Measurements from ENCODE around the gene MAD1L1.
"Not testable (repeated sequence)": the region's sequence is repeated elsewhere in the genome, so short reads cannot be mapped to it uniquely, and the experiment has no call there.

The MAD1L1 gene

GRCh38 chr7:2232766-2233520 lies at the start of gene MAD1L1:
Gene MAD1L1, minus strand, starts transcription at chr7:2232945. Its CDS starts 2,812 bp downstream, at chr7:2230133.
- H3K27ac Mint-ChIP-seq = peak within 1 kb of the TSS; percentile 72
- peaks cover 34% of the 10 kb centered on the region for H3K4me1 Mint-ChIP-seq
- H3K27me3 Mint-ChIP-seq = no peaks in the 10 kb centered on the region
- H3K36me3 Mint-ChIP-seq = peaks cover 4% of the 10 kb centered on the region
- H3K4me3 Mint-ChIP-seq = peak within 1 kb of the TSS; percentile 95
- no peaks in the 10 kb centered on the region for H3K9me3 Mint-ChIP-seq

GRCh38 chr7:2282185-2282751 lies 49.5 kb upstream of the MAD1L1 start:
- H3K9me3 Mint-ChIP-seq = no peaks in the 10 kb centered on the region
- no peak overlapping the region for H3K4me3 Mint-ChIP-seq
- H3K36me3 Mint-ChIP-seq = peaks cover 1% of the 10 kb centered on the region
- H3K27me3 Mint-ChIP-seq = no peaks in the 10 kb centered on the region
- H3K4me1 Mint-ChIP-seq = peaks cover 4% of the 10 kb centered on the region
- no peak overlapping the region for H3K27ac Mint-ChIP-seq

GRCh38 chr7:2281541-2281940 lies 48.8 kb upstream of the MAD1L1 start:
- no peak overlapping the region for H3K4me3 Mint-ChIP-seq
- no peak overlapping the region for H3K27ac Mint-ChIP-seq
- H3K27me3 Mint-ChIP-seq = no peaks in the 10 kb centered on the region
- no peaks in the 10 kb centered on the region for H3K9me3 Mint-ChIP-seq
- H3K36me3 Mint-ChIP-seq = peaks cover 1% of the 10 kb centered on the region
- H3K4me1 Mint-ChIP-seq = peaks cover 4% of the 10 kb centered on the region

- Mint-ChIP-seq H3K27ac (no peak overlapping the region), H3K36me3 (peaks cover 1% of the 10 kb centered on the region), H3K4me1 (peaks cover 4% of the 10 kb centered on the region), H3K4me3 (no peak overlapping the region), H3K27me3 (no peaks in the 10 kb centered on the region), H3K9me3 (no peaks in the 10 kb centered on the region)
These were observed 47.7 kb upstream of the MAD1L1 start for GRCh38 chr7:2280424-2280823.

GRCh38 chr7:2279896-2280295 lies 47.2 kb upstream of the MAD1L1 start:
- Mint-ChIP-seq H3K36me3 (peaks cover 1% of the 10 kb centered on the region), H3K4me3 (no peak overlapping the region), H3K9me3 (no peaks in the 10 kb centered on the region), H3K27ac (no peak overlapping the region), H3K4me1 (peaks cover 4% of the 10 kb centered on the region), H3K27me3 (no peaks in the 10 kb centered on the region)

- H3K27me3 Mint-ChIP-seq = no peaks in the 10 kb centered on the region
- no peak overlapping the region for H3K27ac Mint-ChIP-seq
- H3K36me3 Mint-ChIP-seq = peaks cover 3% of the 10 kb centered on the region
- H3K9me3 Mint-ChIP-seq = no peaks in the 10 kb centered on the region
- H3K4me3 Mint-ChIP-seq = no peak overlapping the region
- H3K4me1 Mint-ChIP-seq = peaks cover 4% of the 10 kb centered on the region
These were observed 45.3 kb upstream of the MAD1L1 start for GRCh38 chr7:2278026-2278425.

- Mint-ChIP-seq H3K36me3 (peaks cover 3% of the 10 kb centered on the region), H3K4me3 (no peak overlapping the region), H3K27me3 (no peaks in the 10 kb centered on the region), H3K9me3 (no peaks in the 10 kb centered on the region), H3K27ac (no peak overlapping the region), H3K4me1 (peaks cover 4% of the 10 kb centered on the region)
These were observed 43.4 kb upstream of the MAD1L1 start for GRCh38 chr7:2276107-2276506.

GRCh38 chr7:2275101-2275500 lies 42.4 kb upstream of the MAD1L1 start:
- Mint-ChIP-seq H3K4me1 (peaks cover 4% of the 10 kb centered on the region), H3K4me3 (no peak overlapping the region), H3K27me3 (no peaks in the 10 kb centered on the region), H3K27ac (no peak overlapping the region), H3K9me3 (no peaks in the 10 kb centered on the region), H3K36me3 (peaks cover 3% of the 10 kb centered on the region)

DNA sequence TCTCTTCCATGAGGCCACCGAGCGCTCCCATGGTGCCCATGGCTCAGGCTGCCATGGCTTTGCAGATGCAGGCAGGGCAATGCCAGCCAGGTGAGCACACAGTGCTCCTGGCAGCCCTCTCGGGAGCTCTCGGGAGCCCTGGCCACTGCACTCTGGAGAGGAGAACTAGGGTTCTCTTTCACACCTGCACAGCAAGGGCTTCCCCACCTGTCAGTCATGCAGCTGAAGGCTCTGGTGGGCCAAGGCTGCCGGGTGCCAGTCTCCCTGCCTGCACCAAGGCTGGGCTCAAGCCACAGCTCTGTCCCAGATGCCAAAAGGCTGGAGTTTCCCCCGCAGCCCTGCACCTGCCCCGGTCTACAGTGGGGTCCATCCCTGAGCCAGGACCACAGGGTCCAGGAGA lies 41.9 kb upstream of the MAD1L1 start:
- Mint-ChIP-seq H3K9me3 (no peaks in the 10 kb centered on the region), H3K27me3 (no peaks in the 10 kb centered on the region), H3K4me1 (peaks cover under 1% of the 10 kb centered on the region), H3K4me3 (no peak overlapping the region), H3K27ac (no peak overlapping the region), H3K36me3 (peaks cover 3% of the 10 kb centered on the region)

GRCh38 chr7:2273866-2274265 lies 41.1 kb upstream of the MAD1L1 start:
- Mint-ChIP-seq H3K36me3 (peaks cover 5% of the 10 kb centered on the region), H3K27ac (no peak overlapping the region), H3K9me3 (no peaks in the 10 kb centered on the region), H3K27me3 (no peaks in the 10 kb centered on the region), H3K4me3 (no peak overlapping the region), H3K4me1 (no peaks in the 10 kb centered on the region)

GRCh38 chr7:2272031-2272430 lies 39.3 kb upstream of the MAD1L1 start:
- H3K27me3 Mint-ChIP-seq = no peaks in the 10 kb centered on the region
- peaks cover 3% of the 10 kb centered on the region for H3K36me3 Mint-ChIP-seq
- H3K27ac Mint-ChIP-seq = no peak overlapping the region
- no peaks in the 10 kb centered on the region for H3K4me1 Mint-ChIP-seq
- H3K4me3 Mint-ChIP-seq = no peak overlapping the region
- H3K9me3 Mint-ChIP-seq = no peaks in the 10 kb centered on the region

GRCh38 chr7:2271273-2272026 lies 38.7 kb upstream of the MAD1L1 start:
- H3K27ac Mint-ChIP-seq = no peak overlapping the region
- no peaks in the 10 kb centered on the region for H3K4me1 Mint-ChIP-seq
- H3K4me3 Mint-ChIP-seq = no peak overlapping the region
- peaks cover 3% of the 10 kb centered on the region for H3K36me3 Mint-ChIP-seq
- no peaks in the 10 kb centered on the region for H3K27me3 Mint-ChIP-seq
- H3K9me3 Mint-ChIP-seq = no peaks in the 10 kb centered on the region

DNA sequence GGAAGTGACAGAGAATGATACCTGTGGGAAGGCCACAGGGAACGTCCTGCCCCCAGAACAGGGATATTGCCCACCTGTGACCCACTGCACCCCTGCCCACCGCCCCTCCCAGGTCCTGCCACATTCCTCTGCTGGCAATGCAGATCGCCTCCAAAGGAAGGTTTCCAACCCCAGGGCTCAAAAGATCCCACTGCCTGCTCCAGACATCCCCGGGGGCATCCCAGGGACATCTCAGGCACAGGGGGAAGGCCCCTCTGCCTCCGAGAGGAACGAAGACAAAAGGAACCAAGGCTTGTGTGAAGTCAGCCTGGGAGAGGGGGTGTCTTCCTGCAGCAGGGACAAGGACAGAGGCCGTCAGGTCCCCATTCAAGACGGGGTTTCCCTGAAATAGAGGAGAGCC lies 37.8 kb upstream of the MAD1L1 start:
- no peak overlapping the region for H3K4me3 Mint-ChIP-seq
- H3K4me1 Mint-ChIP-seq = no peaks in the 10 kb centered on the region
- H3K9me3 Mint-ChIP-seq = no peaks in the 10 kb centered on the region
- H3K27ac Mint-ChIP-seq = no peak overlapping the region
- H3K36me3 Mint-ChIP-seq = peaks cover 3% of the 10 kb centered on the region
- H3K27me3 Mint-ChIP-seq = no peaks in the 10 kb centered on the region

GRCh38 chr7:2269991-2270460 lies 37.3 kb upstream of the MAD1L1 start:
- H3K9me3 Mint-ChIP-seq = no peaks in the 10 kb centered on the region
- H3K27ac Mint-ChIP-seq = no peak overlapping the region
- H3K36me3 Mint-ChIP-seq = peaks cover 3% of the 10 kb centered on the region
- no peaks in the 10 kb centered on the region for H3K27me3 Mint-ChIP-seq
- no peaks in the 10 kb centered on the region for H3K4me1 Mint-ChIP-seq
- no peak overlapping the region for H3K4me3 Mint-ChIP-seq

GRCh38 chr7:2269089-2269990 lies 36.6 kb upstream of the MAD1L1 start:
- H3K4me1 Mint-ChIP-seq, H3K27ac Mint-ChIP-seq, H3K4me3 Mint-ChIP-seq: not testable (repeated sequence)

More at GRCh38 chr7:2269089-2269990, 36.6 kb upstream of the MAD1L1 start:
- not testable (repeated sequence) for H3K36me3 Mint-ChIP-seq, H3K27me3 Mint-ChIP-seq, H3K9me3 Mint-ChIP-seq

Data from activated naive CD4-positive, alpha-beta T cell treated with anti-CD3 and anti-CD28 coated beads, Interleukin-2, amount 50 U/mL, for 24 hours (primary cell).